Keratinocyte (primary cell): ENCODE data around the gene PPP1R2.

Experiments
- EZH2 ChIP-seq: IDR thresholded peaks from one replicate; pipeline ENCODE4 v1.6.1; 2012; ENCODE audit warnings: inconsistent platforms, mild to moderate bottlenecking, low read length, moderate library complexity
- TF ChIP-seq, protein P1 (sequence below), 3 experiments: IDR thresholded peaks in 1 of 3; conservative IDR thresholded peaks in 1 of 3; optimal IDR thresholded peaks in 1 of 3; 2 replicates in 2 of 3; 3 replicates in 1 of 3; pipeline versions ENCODE3 to v1.5.1; 2011; ENCODE audit warnings: low read length in 3 of 3, mild to moderate bottlenecking in 3 of 3, moderate library complexity in 2 of 3, control low read depth in 1 of 3, inconsistent platforms in 1 of 3; ENCODE audit not compliant: insufficient read depth in 2 of 3; ENCODE audit errors: extremely low read depth in 1 of 3

DNA sequence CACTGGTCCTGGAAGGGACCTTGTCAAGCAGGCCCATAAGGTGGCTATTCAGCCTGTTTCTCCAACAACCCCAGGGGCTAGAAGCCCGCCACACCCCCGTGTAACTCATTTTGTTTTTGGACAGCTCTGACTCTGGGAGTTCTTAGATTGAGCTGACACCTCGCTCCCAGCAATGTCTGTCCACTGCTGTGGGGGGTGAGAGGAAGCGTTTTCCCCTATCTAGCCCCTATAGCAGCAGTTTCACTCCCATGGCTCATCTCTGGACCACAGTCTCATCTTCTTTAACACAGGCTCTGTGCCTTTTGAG is 1.1 kb upstream of the PPP1R2 start:
- TF ChIP-seq, protein P1, sequence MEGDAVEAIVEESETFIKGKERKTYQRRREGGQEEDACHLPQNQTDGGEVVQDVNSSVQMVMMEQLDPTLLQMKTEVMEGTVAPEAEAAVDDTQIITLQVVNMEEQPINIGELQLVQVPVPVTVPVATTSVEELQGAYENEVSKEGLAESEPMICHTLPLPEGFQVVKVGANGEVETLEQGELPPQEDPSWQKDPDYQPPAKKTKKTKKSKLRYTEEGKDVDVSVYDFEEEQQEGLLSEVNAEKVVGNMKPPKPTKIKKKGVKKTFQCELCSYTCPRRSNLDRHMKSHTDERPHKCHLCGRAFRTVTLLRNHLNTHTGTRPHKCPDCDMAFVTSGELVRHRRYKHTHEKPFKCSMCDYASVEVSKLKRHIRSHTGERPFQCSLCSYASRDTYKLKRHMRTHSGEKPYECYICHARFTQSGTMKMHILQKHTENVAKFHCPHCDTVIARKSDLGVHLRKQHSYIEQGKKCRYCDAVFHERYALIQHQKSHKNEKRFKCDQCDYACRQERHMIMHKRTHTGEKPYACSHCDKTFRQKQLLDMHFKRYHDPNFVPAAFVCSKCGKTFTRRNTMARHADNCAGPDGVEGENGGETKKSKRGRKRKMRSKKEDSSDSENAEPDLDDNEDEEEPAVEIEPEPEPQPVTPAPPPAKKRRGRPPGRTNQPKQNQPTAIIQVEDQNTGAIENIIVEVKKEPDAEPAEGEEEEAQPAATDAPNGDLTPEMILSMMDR (optimal IDR thresholded peaks at IDR 0.05 in 1 of 3, IDR thresholded peaks at IDR 0.05 in 1 of 3, conservative IDR thresholded peaks at IDR 0.05 in 1 of 3; ENCODE audit: extremely low read depth in 1 of 3, insufficient read depth in 2 of 3, low read length in 3 of 3), result no peak
- TF ChIP-seq EZH2, result no peak
